ENCODE data around the gene NR5A2.

GRCh38 chr1:200124309-200124708, 96.8 kb downstream of the NR5A2 start:
- TF ChIP-seq CTCF (IDR thresholded peaks at IDR 0.05), result no peak
- no peak for TF ChIP-seq POLR2A (IDR thresholded peaks at IDR 0.05)
